Renal cortex interstitium (tissue), 15 donors: ENCODE data around the gene EXOSC1. TPM values are rescaled to one million over a fixed set of nuclear protein-coding genes. Genes with fewer than 3 reads are reported as not detected.
"Not testable (repeated sequence)": the region's sequence is repeated elsewhere in the genome, so short reads cannot be mapped to it uniquely, and the experiment has no call there.

ENCODE experiments used
- DNase-seq, 11 donors: peaks; one replicate each; pipeline ENCODE4 v3.0.0-alpha.2; 2013; ENCODE audit warnings: low read depth in 9 of 11, low spot score in 4 of 11; ENCODE audit errors: extremely low read depth in 1 of 11
- long read RNA-seq, 16 experiments: transcript quantifications; one replicate each; lab custom pipeline, GENCODE V29; 2026
- polyA plus RNA-seq, 3 donors: library from polyadenylated mRNA; unstranded; fragments of 120-200 nt; gene quantifications; one replicate each; pipeline ENCODE4 v1.2.1, GENCODE V29; 2013; ENCODE audit not compliant: insufficient read length in 3 of 3

The EXOSC1 gene, protein sequence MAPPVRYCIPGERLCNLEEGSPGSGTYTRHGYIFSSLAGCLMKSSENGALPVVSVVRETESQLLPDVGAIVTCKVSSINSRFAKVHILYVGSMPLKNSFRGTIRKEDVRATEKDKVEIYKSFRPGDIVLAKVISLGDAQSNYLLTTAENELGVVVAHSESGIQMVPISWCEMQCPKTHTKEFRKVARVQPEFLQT
- 10 to 100 TPM; 30.3 to 38.9 (median 32.7) TPM for polyA plus RNA-seq
- long read RNA-seq, donor 1, transcript EXOSC1-204 (8 exons, 923 nt) = major isoform, 10 of 12 reads
- long read RNA-seq, donor 1, partial matches to known transcripts = 0 of 12 reads
- long read RNA-seq, donor 1, other reads (novel, unspliced or antisense) = 0 of 12 reads
- long read RNA-seq, donor 2, transcript EXOSC1-204 (8 exons, 923 nt) = major isoform, 8 of 10 reads
- long read RNA-seq, donor 2, partial matches to known transcripts = 0 of 10 reads
- long read RNA-seq, donor 2, other reads (novel, unspliced or antisense) = 0 of 10 reads
- long read RNA-seq, donor 3, transcript EXOSC1-204 (8 exons, 923 nt) = major isoform, 13 of 20 reads
- long read RNA-seq, donor 3, partial matches to known transcripts = 6 of 20 reads
- long read RNA-seq, donor 3, other reads (novel, unspliced or antisense) = 0 of 20 reads
- long read RNA-seq, donor 4, transcript EXOSC1-204 (8 exons, 923 nt) = major isoform, 10 of 12 reads
- long read RNA-seq, donor 4, partial matches to known transcripts = 0 of 12 reads
- long read RNA-seq, donor 4, other reads (novel, unspliced or antisense) = 0 of 12 reads
- long read RNA-seq, donor 5 = 0 reads
- long read RNA-seq, donor 6, transcript EXOSC1-204 (8 exons, 923 nt) = major isoform, 6 of 9 reads
- long read RNA-seq, donor 6, partial matches to known transcripts = 0 of 9 reads
- long read RNA-seq, donor 6, other reads (novel, unspliced or antisense) = 0 of 9 reads
- long read RNA-seq, donor 7, transcript EXOSC1-204 (8 exons, 923 nt) = major isoform, 11 of 11 reads
- long read RNA-seq, donor 7, partial matches to known transcripts = 0 of 11 reads
- long read RNA-seq, donor 7, other reads (novel, unspliced or antisense) = 0 of 11 reads
- long read RNA-seq, donor 8, transcript EXOSC1-204 (8 exons, 923 nt) = major isoform, 20 of 34 reads
- long read RNA-seq, donor 8, transcript EXOSC1-211 (2 exons, 2,113 nt) = minor isoform, 7 of 34 reads
- long read RNA-seq, donor 8, partial matches to known transcripts = 0 of 34 reads
- long read RNA-seq, donor 8, other reads (novel, unspliced or antisense) = 5 of 34 reads
- long read RNA-seq, donor 9, transcript EXOSC1-204 (8 exons, 923 nt) = major isoform, 13 of 16 reads
- long read RNA-seq, donor 9, partial matches to known transcripts = 0 of 16 reads
- long read RNA-seq, donor 9, other reads (novel, unspliced or antisense) = 0 of 16 reads
- long read RNA-seq, donor 10, transcript EXOSC1-204 (8 exons, 923 nt) = major isoform, 13 of 21 reads
- long read RNA-seq, donor 10, partial matches to known transcripts = 6 of 21 reads
- long read RNA-seq, donor 10, other reads (novel, unspliced or antisense) = 0 of 21 reads
- long read RNA-seq, donor 11, partial matches to known transcripts = 0 of 4 reads
- long read RNA-seq, donor 11, other reads (novel, unspliced or antisense) = 0 of 4 reads
- long read RNA-seq, donor 12, transcript EXOSC1-204 (8 exons, 923 nt) = major isoform, 7 of 9 reads
- long read RNA-seq, donor 12, partial matches to known transcripts = 0 of 9 reads
- long read RNA-seq, donor 12, other reads (novel, unspliced or antisense) = 0 of 9 reads
- long read RNA-seq, donor 13 = 0 reads
- long read RNA-seq, donor 14, transcript EXOSC1-204 (8 exons, 923 nt) = major isoform, 14 of 15 reads
- long read RNA-seq, donor 14, partial matches to known transcripts = 0 of 15 reads
- long read RNA-seq, donor 14, other reads (novel, unspliced or antisense) = 0 of 15 reads
- long read RNA-seq, donor 15, transcript EXOSC1-204 (8 exons, 923 nt) = major isoform, 7 of 9 reads
- long read RNA-seq, donor 15, partial matches to known transcripts = 0 of 9 reads
- long read RNA-seq, donor 15, other reads (novel, unspliced or antisense) = 0 of 9 reads
- long read RNA-seq, donor 16, transcript EXOSC1-211 (2 exons, 2,113 nt) = minor isoform, 6 of 24 reads
- long read RNA-seq, donor 16, transcript EXOSC1-204 (8 exons, 923 nt) = major isoform, 18 of 24 reads
- long read RNA-seq, donor 16, partial matches to known transcripts = 0 of 24 reads
- long read RNA-seq, donor 16, other reads (novel, unspliced or antisense) = 0 of 24 reads

DNA sequence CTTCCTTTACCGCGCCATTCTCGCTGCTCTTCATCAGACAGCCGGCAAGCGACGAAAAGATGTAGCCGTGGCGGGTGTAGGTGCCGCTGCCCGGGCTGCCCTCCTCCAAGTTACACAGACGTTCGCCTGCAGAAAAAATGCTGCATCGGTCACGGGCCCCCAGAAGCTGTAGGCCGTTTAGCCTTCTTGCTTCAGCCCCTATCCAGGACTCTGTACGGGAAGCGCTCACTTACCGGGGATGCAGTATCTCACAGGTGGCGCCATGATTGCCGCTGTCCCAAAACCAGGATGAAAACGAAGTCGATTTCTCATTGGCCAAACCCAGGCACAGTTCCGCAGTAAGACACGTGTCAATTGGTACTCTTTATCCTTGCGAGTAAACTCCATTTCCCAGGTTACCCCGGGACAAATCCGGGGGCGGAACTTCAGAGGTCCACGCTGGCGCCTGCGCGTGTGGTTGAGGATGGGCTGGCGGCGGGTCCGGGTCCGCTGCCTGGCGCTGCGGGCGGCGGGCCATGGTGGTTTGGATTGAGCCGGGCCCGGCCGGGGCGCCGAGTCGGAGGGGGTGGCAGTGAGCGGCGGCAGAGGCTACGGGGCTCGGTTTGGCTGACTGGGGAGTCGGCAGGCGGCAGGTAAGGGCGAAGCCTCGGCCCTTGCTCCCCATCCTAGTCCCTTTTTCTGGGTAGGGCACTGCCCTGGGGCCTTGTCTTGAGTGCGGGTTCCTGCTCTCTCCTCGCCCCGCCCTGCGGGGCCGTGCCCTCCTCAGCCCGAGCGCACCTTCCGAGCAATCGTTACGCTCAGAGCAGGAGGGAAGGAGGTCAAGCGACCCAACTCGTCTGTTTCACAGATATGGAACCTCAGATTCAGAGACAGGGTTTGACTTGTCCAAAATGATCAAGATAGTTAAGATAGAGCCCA is at the start of gene EXOSC1, which contains the start of gene ZDHHC16:
TSS of gene EXOSC1 (minus strand) at position 285 of the 918 bp plus-strand sequence. CDS start at position 264, 21 bp downstream.
TSS of gene ZDHHC16 (plus strand) at position 454 of the 918 bp plus-strand sequence. CDS start 5,501 bp downstream, outside the sequence.
- peak; percentile 85 to 95 (median 91) for DNase-seq

DNA sequence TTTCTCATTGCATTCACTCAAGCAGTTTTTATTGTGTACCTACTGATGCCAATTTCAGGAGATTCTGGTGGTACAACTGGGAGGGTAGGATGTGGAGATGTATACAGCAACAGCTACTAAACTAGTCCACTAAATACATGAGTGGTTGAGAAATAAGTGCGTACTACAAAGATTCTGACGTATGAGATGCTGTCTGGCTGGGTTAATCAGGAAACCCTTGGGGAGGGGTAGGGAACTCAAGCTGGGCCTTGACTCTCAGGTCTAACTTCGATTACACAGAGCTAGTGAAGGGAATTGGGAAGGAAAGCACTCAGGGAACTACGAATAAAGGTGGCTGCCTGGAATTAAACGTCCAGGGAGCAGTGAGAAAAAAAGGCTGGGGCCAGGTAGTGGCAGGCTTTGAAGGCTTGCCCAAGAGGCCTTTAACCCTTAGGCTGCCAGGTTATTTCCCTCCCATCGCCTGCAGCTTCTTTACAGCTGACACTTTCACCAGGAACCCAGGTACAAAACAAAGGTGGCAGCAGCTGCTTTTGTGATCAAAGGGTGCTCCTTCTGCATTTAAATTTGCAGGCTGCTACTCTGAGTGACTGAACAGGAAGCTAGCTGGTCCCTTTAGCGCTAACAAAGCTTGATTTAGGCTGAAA is 49.2 kb upstream of the EXOSC1 start:
- no peak for DNase-seq

DNA sequence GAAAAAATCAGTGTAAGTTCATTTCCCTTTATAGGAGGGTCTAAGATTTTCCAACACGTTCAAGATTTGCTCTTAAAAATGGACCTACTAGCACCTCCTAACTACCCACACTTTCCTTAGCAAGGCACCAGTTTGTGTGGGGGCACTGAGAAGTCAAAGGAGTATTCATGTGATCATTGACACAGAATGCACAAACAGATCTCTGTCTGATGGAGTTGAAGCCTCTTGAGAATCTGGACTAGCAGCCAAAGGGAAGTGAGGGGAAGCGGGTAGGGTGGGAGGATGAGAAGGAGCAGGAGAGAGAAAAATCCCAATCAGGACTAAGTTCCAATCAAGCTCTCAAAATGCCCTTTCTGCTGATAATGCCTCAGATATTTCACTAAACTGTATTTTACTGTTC is 48.3 kb upstream of the EXOSC1 start:
- DNase-seq = no peak

DNA sequence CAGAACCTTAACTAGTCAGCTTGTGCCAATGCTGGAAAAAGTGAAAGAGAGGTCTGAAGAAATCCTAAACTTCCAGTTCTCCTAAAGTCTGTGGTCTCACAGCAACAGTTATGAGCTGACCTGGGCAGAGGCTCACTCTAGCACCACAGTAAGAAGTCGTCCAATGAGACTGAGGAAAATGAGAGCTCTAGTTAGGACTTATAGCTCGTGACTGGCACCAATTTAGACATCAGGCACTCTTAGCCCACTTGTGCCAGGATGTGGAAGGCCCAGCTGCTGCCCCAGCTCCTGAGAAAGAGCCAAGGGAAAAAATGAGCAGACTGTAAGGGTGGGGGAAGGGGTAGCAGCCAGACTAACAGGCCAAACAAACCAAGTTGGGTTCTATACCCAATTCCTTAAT is 44.8 kb upstream of the EXOSC1 start:
- no peak for DNase-seq

DNA sequence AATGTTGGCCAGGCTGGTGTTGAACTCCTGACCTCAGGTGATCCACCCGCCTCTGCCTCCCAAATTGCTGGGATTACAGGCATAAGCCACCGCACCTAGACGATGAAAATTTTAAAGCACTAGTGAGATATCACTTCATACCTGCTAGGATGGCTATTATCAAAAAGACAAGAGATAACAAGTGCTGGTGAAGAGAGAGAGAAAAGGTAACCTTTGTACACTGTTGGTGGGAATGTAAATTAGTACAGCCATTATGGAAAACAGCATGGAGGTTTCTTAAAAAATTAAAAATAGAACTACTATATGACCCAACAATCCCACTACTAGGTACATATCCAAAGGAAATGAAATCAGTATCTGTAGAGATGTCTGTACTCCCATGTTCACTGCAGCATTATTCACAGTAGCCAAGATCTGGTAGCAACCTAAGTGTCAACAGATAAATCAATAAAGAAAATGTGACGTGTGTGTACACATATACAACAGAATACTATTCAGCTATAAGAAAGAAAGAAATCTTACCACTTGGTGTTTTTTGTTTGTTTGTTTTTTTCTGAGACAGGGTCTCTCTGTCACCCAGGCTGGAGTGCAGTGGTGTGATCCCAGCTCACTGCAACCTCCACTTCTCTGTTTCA is 40.0 kb upstream of the EXOSC1 start:
- no peak for DNase-seq

DNA sequence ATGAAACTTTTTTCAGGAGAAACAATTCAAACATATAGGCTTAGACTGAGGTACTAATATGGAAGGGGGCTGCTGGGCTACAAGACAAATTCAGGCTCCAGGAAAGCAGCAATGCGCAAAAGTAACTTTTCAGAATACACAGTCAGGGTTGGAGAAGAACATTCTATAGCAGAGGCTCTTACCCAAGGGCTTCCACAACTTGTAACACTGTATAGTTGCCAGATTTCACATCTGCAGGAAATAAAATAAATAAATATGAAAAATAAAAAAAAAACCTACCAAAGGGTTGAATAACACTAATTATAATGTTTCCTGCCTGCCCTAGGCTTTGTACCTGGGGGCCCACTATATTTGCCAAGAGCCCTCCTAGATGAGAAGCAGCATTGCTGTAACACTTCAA is 38.1 kb upstream of the EXOSC1 start:
- DNase-seq = no peak

DNA sequence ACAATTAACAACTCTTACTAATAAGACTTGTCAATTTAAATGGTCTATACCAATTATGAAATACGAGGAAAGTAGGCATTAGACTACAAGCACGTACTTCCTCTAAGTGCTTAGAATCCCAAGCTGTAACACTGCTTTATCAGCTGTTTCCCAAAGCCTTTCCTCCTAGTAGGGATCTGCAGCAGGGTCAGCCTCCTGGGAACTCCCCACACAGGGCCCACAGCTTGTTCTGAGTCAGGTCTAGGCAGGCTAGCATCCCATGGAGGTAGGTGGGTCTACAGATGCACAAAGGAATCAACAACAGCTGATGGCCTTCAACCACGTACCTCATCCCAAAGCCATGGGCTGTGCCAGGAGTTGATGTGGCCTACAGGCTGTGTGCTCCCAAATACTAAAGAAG is 37.7 kb upstream of the EXOSC1 start:
- DNase-seq = no peak

DNA sequence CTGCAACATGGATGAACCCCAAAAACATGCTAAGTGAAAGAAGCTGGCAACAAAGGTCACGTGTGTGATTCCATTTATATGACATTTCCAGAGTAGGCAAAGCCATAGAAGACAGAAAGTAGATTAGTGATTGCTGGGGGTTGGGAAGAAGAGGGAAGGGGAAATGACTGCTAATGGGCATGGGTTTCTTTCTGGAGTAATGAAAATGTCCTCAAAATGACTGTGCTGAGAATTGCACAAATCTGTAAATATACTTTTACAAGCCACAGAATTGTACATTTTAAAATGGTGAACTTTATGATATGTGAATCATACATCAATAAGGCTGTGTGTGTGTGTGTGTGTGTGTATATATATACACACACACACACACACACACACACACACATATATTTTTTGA is 36.6 kb upstream of the EXOSC1 start:
- no peak for DNase-seq

DNA sequence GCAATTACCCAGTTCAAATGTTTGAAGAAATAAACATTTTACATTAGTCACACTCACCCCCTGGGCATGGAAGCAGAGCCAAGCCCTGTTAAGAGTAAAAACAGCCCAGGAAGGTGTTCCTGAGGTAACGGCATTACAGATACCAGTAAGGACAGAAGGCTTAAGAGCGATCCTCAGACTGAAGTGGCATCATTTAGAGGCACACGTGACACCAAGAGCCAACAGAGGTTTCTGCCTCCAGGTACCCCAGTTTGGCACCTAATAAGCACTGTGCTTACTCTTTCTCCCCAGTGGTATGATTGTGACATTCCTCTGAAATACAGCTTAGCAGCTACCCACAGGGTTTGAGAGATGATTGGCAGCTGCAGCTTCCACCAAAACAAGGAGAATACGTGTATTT is 35.3 kb upstream of the EXOSC1 start:
- DNase-seq = no peak

DNA sequence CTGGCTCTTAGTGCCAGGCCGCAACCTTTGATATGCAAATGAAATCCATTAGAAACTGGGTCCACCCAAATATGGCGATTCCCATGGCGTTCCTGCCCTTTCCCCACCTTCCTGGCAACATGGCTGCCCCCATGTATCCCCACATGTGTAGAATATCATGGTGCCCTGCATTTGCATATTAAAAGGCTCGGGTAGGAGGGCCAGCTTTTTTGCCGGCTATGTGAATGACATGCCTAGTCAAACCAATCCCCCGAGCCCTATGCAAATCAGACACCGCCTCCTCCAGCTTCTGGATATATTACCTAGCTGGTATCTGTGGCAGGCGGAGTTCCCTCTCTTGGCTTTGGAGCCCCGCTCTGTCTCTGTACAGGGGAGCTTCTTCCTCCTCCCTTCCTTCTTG is 34.1 kb upstream of the EXOSC1 start:
- DNase-seq = no peak

DNA sequence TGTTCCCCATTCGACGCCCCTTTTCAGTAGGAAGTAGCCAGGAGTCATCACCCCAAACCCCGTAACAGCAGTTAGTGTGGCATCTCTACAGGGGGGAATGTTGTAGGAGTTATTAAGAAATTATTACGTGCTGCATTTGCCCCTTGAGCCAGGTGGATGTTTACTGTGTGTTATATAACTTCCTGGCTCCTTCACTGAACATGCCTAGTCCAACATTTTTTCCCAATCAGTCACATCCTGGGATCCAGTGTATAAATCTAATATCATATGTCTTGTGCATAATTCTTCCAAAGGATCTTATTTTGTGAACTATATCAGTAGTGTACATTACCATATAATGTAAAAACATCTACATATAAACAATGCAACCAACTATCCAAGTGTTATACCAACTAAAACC is 33.6 kb upstream of the EXOSC1 start:
- DNase-seq = not testable (repeated sequence)

DNA sequence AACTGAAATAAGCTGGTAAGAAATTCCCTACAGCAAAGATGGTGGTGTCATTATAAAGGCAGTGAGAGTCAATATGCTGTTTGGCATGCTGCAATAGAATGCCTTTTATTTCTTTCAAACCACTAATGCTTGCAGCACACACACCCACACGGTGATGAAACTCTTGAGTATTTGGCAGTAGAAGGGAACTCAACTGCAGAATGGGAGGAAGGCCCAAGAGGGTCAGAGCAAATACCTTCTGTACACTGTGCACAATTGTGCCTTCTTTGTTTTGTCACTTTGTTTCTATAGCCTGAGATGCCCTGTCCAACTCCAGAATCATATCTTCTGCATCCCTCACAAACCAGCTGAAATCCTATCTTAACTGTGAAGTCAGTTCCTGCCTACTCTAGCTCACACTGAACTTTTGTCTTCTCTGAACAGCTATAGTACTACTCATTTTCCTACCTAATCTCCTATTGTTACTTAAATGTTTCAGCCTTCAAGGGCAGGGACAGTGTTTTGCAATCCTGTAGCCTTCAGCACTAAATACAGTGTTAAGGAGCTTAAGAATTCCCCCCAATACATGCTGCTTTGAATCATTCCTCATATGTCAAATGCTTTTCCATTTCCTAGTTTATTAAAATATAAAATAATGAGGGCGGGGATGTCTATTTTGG is 30.3 kb upstream of the EXOSC1 start:
- no peak for DNase-seq

DNA sequence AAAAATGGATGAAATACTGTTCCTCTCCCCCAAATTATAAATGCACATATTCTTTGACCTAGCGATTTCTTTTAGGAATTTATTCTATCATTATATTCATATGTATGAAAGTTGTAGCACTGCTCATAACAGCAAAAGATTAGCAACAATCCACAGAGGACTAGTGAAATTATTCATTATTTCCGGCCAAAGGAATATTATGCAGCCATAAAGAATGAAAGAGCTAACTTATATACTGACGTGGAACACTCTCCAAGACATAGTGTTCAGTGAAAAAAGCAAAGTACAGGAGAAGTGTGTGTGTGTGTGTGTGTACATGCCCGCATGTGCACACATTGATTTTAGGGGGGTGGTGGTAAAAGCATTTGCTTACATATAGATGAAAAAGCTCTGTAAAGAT is 29.1 kb upstream of the EXOSC1 start:
- no peak for DNase-seq

DNA sequence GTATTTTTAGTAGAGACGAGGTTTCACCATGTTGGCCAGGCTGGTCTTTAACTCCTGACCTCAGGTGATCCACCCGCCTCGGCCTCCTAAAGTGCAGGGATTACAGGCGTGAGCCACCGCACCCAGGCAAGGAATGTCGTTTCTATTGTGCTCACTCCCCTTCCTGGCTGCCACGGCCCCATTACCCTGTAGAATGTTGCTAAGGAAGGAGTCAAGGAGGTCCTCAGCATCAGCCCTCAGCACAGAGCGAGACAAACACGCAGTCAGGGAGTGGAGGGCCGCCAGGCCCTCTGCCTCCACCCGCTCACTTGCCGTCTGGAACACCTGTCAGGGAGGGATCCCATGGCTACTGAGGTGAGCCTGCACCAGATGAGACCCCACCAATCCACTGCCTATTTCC is 23.0 kb upstream of the EXOSC1 start:
- DNase-seq = not testable (repeated sequence)

DNA sequence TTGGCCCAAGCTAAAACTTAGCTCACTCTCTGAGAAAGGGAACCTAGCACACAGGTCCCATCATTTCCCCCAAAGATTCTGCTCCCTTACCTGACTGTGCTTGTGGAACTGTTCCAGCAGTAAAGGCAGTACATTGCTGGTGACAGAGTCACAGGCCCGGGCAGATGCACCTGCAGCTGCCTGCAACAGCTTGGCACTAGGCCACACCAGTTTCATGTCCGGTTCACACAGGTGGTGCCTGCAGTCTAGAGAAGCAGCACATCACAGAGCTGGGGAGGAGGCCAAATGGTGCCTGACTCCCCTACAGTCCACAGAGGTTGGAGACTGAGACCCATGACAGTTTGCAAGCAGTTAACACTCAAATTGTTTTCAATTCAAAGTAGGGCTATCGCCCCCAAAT is 22.4 kb upstream of the EXOSC1 start:
- DNase-seq = no peak
